ENCODE results near the gene YTHDC1. TPM values are rescaled to one million over a fixed set of nuclear protein-coding genes. Genes with fewer than 3 reads are reported as not detected.
A peak's percentile ranks its signal among the peaks of the same experiment; 100 is the strongest.
"Not testable (repeated sequence)": the region's sequence is repeated elsewhere in the genome, so short reads cannot be mapped to it uniquely, and the experiment has no call there.

The YTHDC1 gene
- 10 to 100 TPM; 31.5 to 58.8 (median 37.9) TPM for total RNA-seq
- 10 to 100 TPM; 31.1 to 43.5 TPM for polyA plus RNA-seq

GRCh38 chr4:68349649-68350360 lies at the start of gene YTHDC1:
Gene YTHDC1, minus strand, starts transcription at chr4:68350090. Its CDS starts 337 bp downstream, at chr4:68349753.
- peak; percentile 94 to 97 (median 96) for DNase-seq
- Histone ChIP-seq H3K27ac (peak within 1 kb of the TSS; percentile 95 to 100 (median 98)), H3K4me3 (peak within 1 kb of the TSS; percentile 75 to 82 (median 78)), H3K9me3 (no peaks in the 10 kb centered on the region), H3K36me3 (no peaks in the 10 kb centered on the region), H3K27me3 (no peaks in the 10 kb centered on the region), H3K4me1 (peaks cover 12 to 19% (median 16%) of the 10 kb centered on the region in 3 donors)
- ATAC-seq: peak; percentile 95 to 98 (median 98)
- peak; percentile 91 for FAIRE-seq
- TF ChIP-seq CTCF (IDR thresholded peaks at IDR 0.05): no peak
- WGBS, 2 donors: 1% methylated on average over 67 of the region's 67 CpGs
- intact Hi-C loops (cut with DNase I): no loop called here

GRCh38 chr4:68399306-68399705 lies 49.4 kb upstream of the YTHDC1 start:
- TF ChIP-seq CTCF (IDR thresholded peaks at IDR 0.05): no peak
- DNase-seq (no peak), FAIRE-seq (no peak), ATAC-seq (no peak)
- 82% methylated on average over 4 of the region's 4 CpGs for WGBS, 2 donors
- intact Hi-C loops (cut with DNase I): no loop called here
- Histone ChIP-seq H3K9me3 (no peaks in the 10 kb centered on the region), H3K36me3 (no peaks in the 10 kb centered on the region), H3K4me1 (no peaks in the 10 kb centered on the region), H3K4me3 (no peak overlapping the region), H3K27me3 (no peaks in the 10 kb centered on the region), H3K27ac (no peak overlapping the region)

GRCh38 chr4:68396756-68397155 lies 46.9 kb upstream of the YTHDC1 start:
- FAIRE-seq (no peak), DNase-seq (no peak), ATAC-seq (no peak)
- Histone ChIP-seq H3K9me3 (no peaks in the 10 kb centered on the region), H3K4me1 (no peaks in the 10 kb centered on the region), H3K27me3 (no peaks in the 10 kb centered on the region), H3K36me3 (no peaks in the 10 kb centered on the region), H3K27ac (no peak overlapping the region), H3K4me3 (no peak overlapping the region)
- WGBS, 2 donors: 95 to 100% methylated on average over 1 of the region's 1 CpG
- TF ChIP-seq CTCF (IDR thresholded peaks at IDR 0.05): no peak
- intact Hi-C loops (cut with DNase I): no loop called here

- ATAC-seq (no peak), DNase-seq (no peak), FAIRE-seq (no peak)
- intact Hi-C loops (cut with DNase I): no loop called here
- H3K27ac ChIP-seq: no peak overlapping the region
- TF ChIP-seq CTCF (IDR thresholded peaks at IDR 0.05): no peak
- no peaks in the 10 kb centered on the region for H3K9me3 ChIP-seq
- 53 to 56% methylated on average over 3 of the region's 3 CpGs for WGBS, 2 donors
- H3K36me3 ChIP-seq: no peaks in the 10 kb centered on the region
- no peak overlapping the region for H3K4me3 ChIP-seq
- H3K27me3 ChIP-seq: no peaks in the 10 kb centered on the region
- H3K4me1 ChIP-seq: no peaks in the 10 kb centered on the region
Measured at GRCh38 chr4:68391436-68391835, 41.5 kb upstream of the YTHDC1 start.

- H3K9me3 ChIP-seq: no peaks in the 10 kb centered on the region
- ATAC-seq (no peak), FAIRE-seq (no peak), DNase-seq (no peak)
- no peaks in the 10 kb centered on the region for H3K27me3 ChIP-seq
- no peak overlapping the region for H3K4me3 ChIP-seq
- no peaks in the 10 kb centered on the region for H3K36me3 ChIP-seq
- intact Hi-C loops (cut with DNase I): no loop called here
- H3K4me1 ChIP-seq: no peaks in the 10 kb centered on the region
- H3K27ac ChIP-seq: no peak overlapping the region
- WGBS, 2 donors: 13 to 17% methylated on average over 1 of the region's 1 CpG
- TF ChIP-seq CTCF (IDR thresholded peaks at IDR 0.05): no peak
Measured at GRCh38 chr4:68390205-68390935, 40.5 kb upstream of the YTHDC1 start.

GRCh38 chr4:68389386-68389913 lies 39.6 kb upstream of the YTHDC1 start:
- H3K27me3 ChIP-seq; H3K4me3 ChIP-seq; H3K36me3 ChIP-seq; H3K4me1 ChIP-seq; DNase-seq; intact Hi-C loops (cut with DNase I); ATAC-seq; FAIRE-seq; H3K27ac ChIP-seq; H3K9me3 ChIP-seq: not testable (repeated sequence)
- 63 to 75% methylated on average over 6 of the region's 6 CpGs for WGBS, 2 donors
